ENCODE measurements around the gene SUPT20H.

DNA sequence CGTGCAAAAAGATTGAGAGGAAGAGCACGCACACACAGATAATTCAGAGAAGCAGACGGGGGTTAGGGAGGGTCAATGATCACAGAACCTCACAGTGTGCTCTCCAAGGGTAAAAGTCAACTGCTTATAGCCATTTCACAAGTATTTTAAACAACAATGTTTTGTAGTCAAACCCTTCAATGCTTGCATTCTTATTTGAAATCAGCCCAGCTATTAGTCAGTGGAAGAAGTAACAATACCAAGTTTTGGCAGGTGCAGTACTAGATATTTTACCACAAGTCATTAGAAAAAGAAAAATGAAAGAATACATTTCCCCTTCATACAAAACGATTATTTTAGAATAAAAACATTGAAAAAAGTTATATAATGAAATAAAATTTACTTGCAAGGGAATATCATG, 43.4 kb upstream of the SUPT20H start:
- TF ChIP-seq, protein P1, sequence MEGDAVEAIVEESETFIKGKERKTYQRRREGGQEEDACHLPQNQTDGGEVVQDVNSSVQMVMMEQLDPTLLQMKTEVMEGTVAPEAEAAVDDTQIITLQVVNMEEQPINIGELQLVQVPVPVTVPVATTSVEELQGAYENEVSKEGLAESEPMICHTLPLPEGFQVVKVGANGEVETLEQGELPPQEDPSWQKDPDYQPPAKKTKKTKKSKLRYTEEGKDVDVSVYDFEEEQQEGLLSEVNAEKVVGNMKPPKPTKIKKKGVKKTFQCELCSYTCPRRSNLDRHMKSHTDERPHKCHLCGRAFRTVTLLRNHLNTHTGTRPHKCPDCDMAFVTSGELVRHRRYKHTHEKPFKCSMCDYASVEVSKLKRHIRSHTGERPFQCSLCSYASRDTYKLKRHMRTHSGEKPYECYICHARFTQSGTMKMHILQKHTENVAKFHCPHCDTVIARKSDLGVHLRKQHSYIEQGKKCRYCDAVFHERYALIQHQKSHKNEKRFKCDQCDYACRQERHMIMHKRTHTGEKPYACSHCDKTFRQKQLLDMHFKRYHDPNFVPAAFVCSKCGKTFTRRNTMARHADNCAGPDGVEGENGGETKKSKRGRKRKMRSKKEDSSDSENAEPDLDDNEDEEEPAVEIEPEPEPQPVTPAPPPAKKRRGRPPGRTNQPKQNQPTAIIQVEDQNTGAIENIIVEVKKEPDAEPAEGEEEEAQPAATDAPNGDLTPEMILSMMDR (IDR thresholded peaks at IDR 0.05; ENCODE audit: low read length), result no peak
- TF ChIP-seq EZH2phosphoT487 (IDR thresholded peaks at IDR 0.05; ENCODE audit: low read length) (no peak), EZH2 (optimal IDR thresholded peaks at IDR 0.05; ENCODE audit: low read depth, low read length) (no peak)

All from MM.1S (cell line).